Stimulated activated CD4-positive, alpha-beta T cell treated with anti-CD3 and anti-CD28 coated beads, TNF-alpha, amount 100 ng/mL, for 4 hours (primary cell): Measurements from ENCODE around the gene NUP210L.
"Not testable (repeated sequence)": the region's sequence is repeated elsewhere in the genome, so short reads cannot be mapped to it uniquely, and the experiment has no call there.

Source experiments
- DNase-seq, 3 experiments: peaks; one replicate each; pipeline ENCODE4 v3.0.0-alpha.2; 2020; ENCODE audit warnings: low read depth in 3 of 3

NUP210L gene

GRCh38 chr1:154170547-154171222 is 15.8 kb upstream of the NUP210L start:
- peak in 2 of 3 experiments; percentile 26 to 28 for DNase-seq

- DNase-seq: no peak
Measured at GRCh38 chr1:154167461-154167860, 12.6 kb upstream of the NUP210L start.

GRCh38 chr1:154166207-154166606 is 11.3 kb upstream of the NUP210L start:
- no peak for DNase-seq

GRCh38 chr1:154159554-154159953 is 4.7 kb upstream of the NUP210L start:
- no peak for DNase-seq

GRCh38 chr1:154158307-154159125 is 3.6 kb upstream of the NUP210L start:
- DNase-seq: no peak

- peak; percentile 15 to 61 (median 41) for DNase-seq
Measured at GRCh38 chr1:154157520-154158306, 2.8 kb upstream of the NUP210L start.

GRCh38 chr1:154155251-154155650 is 378 bp upstream of the NUP210L start:
- DNase-seq: no peak

GRCh38 chr1:154154053-154154452 is 820 bp downstream of the NUP210L start:
- no peak for DNase-seq

GRCh38 chr1:154151311-154151710 is 3.6 kb downstream of the NUP210L start:
- DNase-seq: no peak

- DNase-seq: no peak
Measured at GRCh38 chr1:154148807-154149206, 6.1 kb downstream of the NUP210L start.

GRCh38 chr1:154147505-154147904 is 7.4 kb downstream of the NUP210L start:
- DNase-seq: not testable (repeated sequence)

GRCh38 chr1:154145986-154146385 is 8.9 kb downstream of the NUP210L start:
- no peak for DNase-seq

- no peak for DNase-seq
Measured at GRCh38 chr1:154142358-154142757, 12.5 kb downstream of the NUP210L start.

- no peak for DNase-seq
Measured at GRCh38 chr1:154141240-154141639, 13.6 kb downstream of the NUP210L start.

GRCh38 chr1:154137888-154138287 is 17.0 kb downstream of the NUP210L start:
- DNase-seq: no peak

GRCh38 chr1:154133256-154133655 is 21.6 kb downstream of the NUP210L start:
- DNase-seq: no peak

- DNase-seq: no peak
Measured at GRCh38 chr1:154129391-154129970, 25.4 kb downstream of the NUP210L start.

GRCh38 chr1:154123205-154123604 is 31.7 kb downstream of the NUP210L start:
- not testable (repeated sequence) for DNase-seq

GRCh38 chr1:154117642-154118041 is 37.2 kb downstream of the NUP210L start:
- no peak for DNase-seq

GRCh38 chr1:154115180-154115579 is 39.7 kb downstream of the NUP210L start:
- DNase-seq: no peak

GRCh38 chr1:154104433-154105082 is 50.3 kb downstream of the NUP210L start:
- DNase-seq: no peak
